Osteocyte (in vitro differentiated cells): ENCODE measurements around the gene TMEM181. TPM values are rescaled to one million over a fixed set of nuclear protein-coding genes. Genes with fewer than 3 reads are reported as not detected.
A peak's percentile ranks its signal among the peaks of the same experiment; 100 is the strongest.
"Not testable (repeated sequence)": the region's sequence is repeated elsewhere in the genome, so short reads cannot be mapped to it uniquely, and the experiment has no call there.

ENCODE experiments used
- DNase-seq: peaks from one replicate; pipeline ENCODE4 v3.0.0; 2021; ENCODE audit warnings: mixed read lengths; ENCODE audit not compliant: unreplicated experiment; ENCODE audit errors: extremely low spot score
- H3K27ac Mint-ChIP-seq: one replicate; pipeline ENCODE4 v1.8.0; 2021; ENCODE audit warnings: mild to moderate bottlenecking, mixed read lengths; ENCODE audit not compliant: unreplicated experiment
- H3K27me3 Mint-ChIP-seq: one replicate; pipeline ENCODE4 v1.8.0; 2021; ENCODE audit warnings: mixed read lengths; ENCODE audit not compliant: unreplicated experiment
- H3K36me3 Mint-ChIP-seq: one replicate; pipeline ENCODE4 v1.8.0; 2021; ENCODE audit warnings: mixed read lengths; ENCODE audit not compliant: unreplicated experiment
- H3K4me1 Mint-ChIP-seq: one replicate; pipeline ENCODE4 v1.8.0; 2021; ENCODE audit warnings: mixed read lengths; ENCODE audit not compliant: unreplicated experiment
- H3K4me3 Mint-ChIP-seq: one replicate; pipeline ENCODE4 v1.8.0; 2021; ENCODE audit warnings: mild to moderate bottlenecking, moderate library complexity, mixed read lengths; ENCODE audit not compliant: unreplicated experiment
- H3K9me3 Mint-ChIP-seq: one replicate; pipeline ENCODE4 v1.8.0; 2021; ENCODE audit warnings: mixed read lengths; ENCODE audit not compliant: unreplicated experiment
- CTCF ChIP-seq: fragments of 200-600 bp; sonication (generic); IDR thresholded peaks from 2 replicates; pipeline ENCODE4 v1.5.0; 2021; ENCODE audit warnings: antibody characterized with exemption, mild to moderate bottlenecking, moderate library complexity
- total RNA-seq: library from RNA; stranded (reverse); gene quantifications from 2 replicates; pipeline ENCODE4 v1.2.1, GENCODE V29; 2021

The TMEM181 gene
- total RNA-seq, 1 donor from 2014 or later: 33.5 TPM

- H3K9me3 Mint-ChIP-seq: no peaks in the 10 kb centered on the region
- H3K27ac Mint-ChIP-seq: no peak overlapping the region
- H3K27me3 Mint-ChIP-seq: peaks cover 31% of the 10 kb centered on the region
- peaks cover 12% of the 10 kb centered on the region for H3K4me1 Mint-ChIP-seq
- no peak overlapping the region for H3K4me3 Mint-ChIP-seq
- no peaks in the 10 kb centered on the region for H3K36me3 Mint-ChIP-seq
- TF ChIP-seq CTCF: no peak
- no peak for DNase-seq
Measured at GRCh38 chr6:158668707-158669103, 108.8 kb downstream of the TMEM181 start.

- Mint-ChIP-seq H3K27me3 (peaks cover 28% of the 10 kb centered on the region), H3K9me3 (no peaks in the 10 kb centered on the region), H3K4me3 (no peak overlapping the region), H3K27ac (no peak overlapping the region), H3K4me1 (peaks cover 12% of the 10 kb centered on the region), H3K36me3 (no peaks in the 10 kb centered on the region)
- no peak for DNase-seq
- TF ChIP-seq CTCF: no peak
Measured at GRCh38 chr6:158669145-158670035, 109.5 kb downstream of the TMEM181 start.

DNA sequence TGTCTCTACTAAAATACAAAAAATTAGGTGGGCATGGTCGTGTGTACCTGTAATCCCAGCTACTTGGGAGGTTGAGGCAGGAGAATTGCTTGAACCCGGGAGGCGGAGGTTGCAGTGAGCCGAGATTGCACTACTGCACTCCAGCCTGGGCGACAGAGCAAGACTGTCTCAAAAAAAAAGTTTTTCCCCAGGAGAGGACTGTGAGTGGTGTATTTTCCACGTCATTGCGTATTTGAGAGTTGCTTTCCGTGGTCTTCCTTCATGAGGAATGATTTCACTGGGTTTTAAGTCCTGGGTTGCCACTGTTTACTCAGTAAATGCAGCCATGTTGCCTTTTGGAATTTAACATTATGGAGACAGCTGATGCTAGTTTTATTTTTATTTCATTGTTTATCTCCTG lies 112.2 kb downstream of the TMEM181 start:
- not testable (repeated sequence) for H3K27ac Mint-ChIP-seq, H3K4me1 Mint-ChIP-seq, H3K9me3 Mint-ChIP-seq, H3K36me3 Mint-ChIP-seq, DNase-seq, H3K4me3 Mint-ChIP-seq
- peaks cover 12% of the 10 kb centered on the region for H3K27me3 Mint-ChIP-seq

DNA sequence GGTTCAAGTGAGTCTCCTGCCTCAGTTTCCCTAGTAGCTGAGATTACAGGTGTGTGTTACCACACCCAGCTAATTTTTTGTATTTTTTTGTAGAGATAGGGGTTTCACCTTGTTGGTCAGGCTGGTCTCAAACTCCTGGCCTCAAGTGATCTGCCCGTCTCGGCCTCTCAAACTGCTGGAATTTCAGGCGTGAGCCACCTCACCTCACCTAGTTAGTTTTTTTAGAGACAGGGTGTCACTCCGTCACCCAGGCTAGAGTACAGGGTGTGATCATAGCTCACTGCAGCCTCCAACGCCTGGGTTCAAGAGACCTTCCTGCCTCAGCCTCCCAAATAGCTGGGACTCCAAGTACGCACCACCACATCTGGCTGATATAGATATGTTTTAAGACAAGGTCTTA lies 112.8 kb downstream of the TMEM181 start:
- TF ChIP-seq CTCF: no peak
- peaks cover 6% of the 10 kb centered on the region for H3K27me3 Mint-ChIP-seq
- no peaks in the 10 kb centered on the region for H3K9me3 Mint-ChIP-seq
- H3K4me3 Mint-ChIP-seq: no peak overlapping the region
- H3K4me1 Mint-ChIP-seq: peaks cover 2% of the 10 kb centered on the region
- no peaks in the 10 kb centered on the region for H3K36me3 Mint-ChIP-seq
- no peak overlapping the region for H3K27ac Mint-ChIP-seq
- no peak for DNase-seq

DNA sequence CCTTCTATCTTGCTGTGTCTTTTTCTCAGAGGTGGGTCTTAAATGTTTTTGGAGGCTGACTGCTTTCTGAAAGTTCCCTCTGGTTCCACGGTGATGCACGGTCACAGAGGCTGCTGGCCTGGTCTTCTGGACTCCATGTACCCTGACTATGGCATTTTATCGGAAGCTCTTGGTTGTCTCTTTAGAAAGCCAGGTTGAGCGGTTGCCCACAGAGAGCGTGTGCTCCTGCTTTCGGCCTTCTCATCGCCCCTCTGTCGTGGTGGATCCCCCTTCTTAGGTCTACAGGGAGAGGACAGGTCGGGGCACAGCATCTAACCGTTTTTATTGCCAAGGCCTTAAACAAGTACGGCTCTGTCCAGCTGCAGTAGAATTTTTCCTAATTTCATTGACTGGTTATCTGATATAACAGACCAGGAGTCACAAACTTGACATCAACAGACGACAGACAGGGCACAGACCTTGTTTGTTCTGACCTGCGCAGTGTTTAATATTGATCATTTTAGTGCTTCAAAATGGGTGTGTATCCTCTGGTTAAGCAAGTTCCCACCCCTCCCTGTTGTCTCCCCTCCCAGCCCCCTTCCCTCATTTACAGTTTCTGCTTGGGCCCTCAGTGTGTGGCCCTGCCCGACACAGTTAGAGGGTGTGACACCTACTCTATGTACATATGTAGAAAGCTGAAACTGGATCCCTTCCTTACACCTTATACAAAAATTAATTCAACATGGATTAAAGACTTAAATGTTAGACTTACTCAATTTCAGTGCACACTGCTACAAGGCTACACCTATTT lies 114.6 kb downstream of the TMEM181 start:
- Mint-ChIP-seq H3K27ac (no peak overlapping the region), H3K4me3 (no peak overlapping the region), H3K4me1 (no peaks in the 10 kb centered on the region), H3K36me3 (no peaks in the 10 kb centered on the region), H3K9me3 (no peaks in the 10 kb centered on the region), H3K27me3 (peaks cover 2% of the 10 kb centered on the region)
- no peak for TF ChIP-seq CTCF
- peak; percentile 57 for DNase-seq

GRCh38 chr6:158677094-158677493 lies 117.2 kb downstream of the TMEM181 start:
- H3K36me3 Mint-ChIP-seq: not testable (repeated sequence)

More at GRCh38 chr6:158677094-158677493, 117.2 kb downstream of the TMEM181 start:
- not testable (repeated sequence) for H3K9me3 Mint-ChIP-seq, H3K4me1 Mint-ChIP-seq, H3K27ac Mint-ChIP-seq, H3K27me3 Mint-ChIP-seq, H3K4me3 Mint-ChIP-seq, DNase-seq
